Measurements from ENCODE around the gene CCDC178. TPM values are rescaled to one million over a fixed set of nuclear protein-coding genes. Genes with fewer than 3 reads are reported as not detected.

The CCDC178 gene
- total RNA-seq, 2 donors from 2014 or later = 0.22 to 0.29 TPM

DNA sequence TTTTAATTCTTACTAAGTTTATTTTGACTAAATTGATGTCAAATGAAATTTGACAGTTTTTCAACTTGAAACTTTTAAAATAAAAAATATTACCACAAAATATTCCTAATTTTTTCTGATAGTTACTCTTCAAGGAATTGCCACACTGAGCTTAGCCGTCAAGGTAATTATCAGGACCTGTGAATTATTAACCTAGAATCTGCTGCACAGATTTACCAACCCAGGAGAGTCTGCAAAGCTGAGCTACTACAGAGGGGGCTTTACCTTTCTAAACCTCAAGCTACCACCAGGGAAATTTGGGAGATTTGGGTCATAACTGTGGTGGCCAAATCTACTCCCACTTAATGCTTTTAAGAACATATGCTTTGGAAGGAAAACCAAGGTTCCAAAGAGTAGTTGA, 324.6 kb downstream of the CCDC178 start:
- Mint-ChIP-seq H3K36me3 (ENCODE audit: low read depth) (no peaks in the 10 kb centered on the region), H3K4me1 (peaks cover 7% of the 10 kb centered on the region), H3K4me3 (no peak overlapping the region), H3K27me3 (ENCODE audit: insufficient read depth) (peaks cover 1% of the 10 kb centered on the region), H3K27ac (no peak overlapping the region), H3K9me3 (no peaks in the 10 kb centered on the region)
- Histone ChIP-seq H3K9ac (ENCODE audit: extremely low read depth, low read length, poor library complexity, severe bottlenecking) (no peak overlapping the region), H3K9me3 (ENCODE audit: control insufficient read depth, low read length) (no peaks in the 10 kb centered on the region), H3K4me3 (ENCODE audit: low read length) (peak overlapping the region; percentile 3), H3K27ac (ENCODE audit: low read depth, low read length) (no peak overlapping the region), H3K4me1 (ENCODE audit: control insufficient read depth, insufficient read depth, low read length) (peaks cover 6% of the 10 kb centered on the region), H3K27me3 (ENCODE audit: control insufficient read depth, insufficient read depth, low read length, poor library complexity, severe bottlenecking) (no peaks in the 10 kb centered on the region), H3K36me3 (ENCODE audit: control insufficient read depth, insufficient read depth, low read length) (no peaks in the 10 kb centered on the region)
- TF ChIP-seq CTCF (conservative IDR thresholded peaks at IDR 0.05) = peak; percentile 37
- no peak for DNase-seq
- 78 to 81% methylated on average over 1 of the region's 1 CpG for WGBS, 2 experiments (ENCODE audit: insufficient coverage in 1 of 2, insufficient read length in 1 of 2)

- DNase-seq = no peak
- H3K27ac Mint-ChIP-seq = no peak overlapping the region
- peaks cover 6% of the 10 kb centered on the region for H3K4me1 ChIP-seq (ENCODE audit: control insufficient read depth, insufficient read depth, low read length)
- peaks cover 7% of the 10 kb centered on the region for H3K4me1 Mint-ChIP-seq
- H3K9me3 ChIP-seq (ENCODE audit: control insufficient read depth, low read length) = no peaks in the 10 kb centered on the region
- H3K36me3 Mint-ChIP-seq (ENCODE audit: low read depth) = no peaks in the 10 kb centered on the region
- no peak overlapping the region for H3K4me3 ChIP-seq (ENCODE audit: low read length)
- H3K36me3 ChIP-seq (ENCODE audit: control insufficient read depth, insufficient read depth, low read length) = no peaks in the 10 kb centered on the region
- H3K4me3 Mint-ChIP-seq = no peak overlapping the region
- H3K9ac ChIP-seq (ENCODE audit: extremely low read depth, low read length, poor library complexity, severe bottlenecking) = no peak overlapping the region
- 92 to 94% methylated on average over 6 to 7 of the region's 7 CpGs for WGBS, 2 experiments (ENCODE audit: insufficient coverage in 1 of 2, insufficient read length in 1 of 2)
- no peaks in the 10 kb centered on the region for H3K27me3 ChIP-seq (ENCODE audit: control insufficient read depth, insufficient read depth, low read length, poor library complexity, severe bottlenecking)
- peaks cover 1% of the 10 kb centered on the region for H3K27me3 Mint-ChIP-seq (ENCODE audit: insufficient read depth)
- no peak overlapping the region for H3K27ac ChIP-seq (ENCODE audit: low read depth, low read length)
- no peaks in the 10 kb centered on the region for H3K9me3 Mint-ChIP-seq
- no peak for TF ChIP-seq CTCF (conservative IDR thresholded peaks at IDR 0.05)
These were observed 325.0 kb downstream of the CCDC178 start for GRCh38 chr18:33115476-33115875.

DNA sequence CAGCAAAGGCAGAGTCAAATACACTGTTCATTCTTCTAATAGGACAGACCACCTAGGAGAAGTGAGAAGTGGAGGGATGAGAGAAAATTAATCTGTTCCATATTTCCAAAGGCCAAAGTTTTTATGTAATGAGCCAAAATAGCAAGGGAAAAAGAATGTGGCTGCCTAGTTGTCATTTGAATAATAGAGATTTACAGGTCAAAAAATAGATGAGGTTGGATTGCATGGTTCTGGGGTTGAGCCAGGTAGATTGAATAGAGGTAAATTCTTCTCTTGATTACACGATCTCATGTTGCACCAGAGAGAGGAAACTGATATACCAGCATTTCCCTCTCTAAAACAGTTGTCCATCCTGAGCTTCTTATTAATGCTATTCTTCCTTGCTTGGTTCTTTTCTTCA, 325.8 kb downstream of the CCDC178 start:
- peaks cover 1% of the 10 kb centered on the region for H3K27me3 Mint-ChIP-seq (ENCODE audit: insufficient read depth)

More for the DNA sequence above, 325.8 kb downstream of the CCDC178 start:
- TF ChIP-seq CTCF (conservative IDR thresholded peaks at IDR 0.05) = no peak
- no peak for DNase-seq
- no peak overlapping the region for H3K4me3 ChIP-seq (ENCODE audit: low read length)
- no peak overlapping the region for H3K9ac ChIP-seq (ENCODE audit: extremely low read depth, low read length, poor library complexity, severe bottlenecking)
- Mint-ChIP-seq H3K4me1 (peaks cover 7% of the 10 kb centered on the region), H3K9me3 (no peaks in the 10 kb centered on the region), H3K4me3 (no peak overlapping the region), H3K36me3 (ENCODE audit: low read depth) (no peaks in the 10 kb centered on the region), H3K27ac (no peak overlapping the region)
- H3K27me3 ChIP-seq (ENCODE audit: control insufficient read depth, insufficient read depth, low read length, poor library complexity, severe bottlenecking) = no peaks in the 10 kb centered on the region
- no peak overlapping the region for H3K27ac ChIP-seq (ENCODE audit: low read depth, low read length)
- H3K36me3 ChIP-seq (ENCODE audit: control insufficient read depth, insufficient read depth, low read length) = no peaks in the 10 kb centered on the region
- H3K4me1 ChIP-seq (ENCODE audit: control insufficient read depth, insufficient read depth, low read length) = peaks cover 6% of the 10 kb centered on the region
- 93 to 100% methylated on average over 1 of the region's 1 CpG for WGBS, 2 experiments (ENCODE audit: insufficient coverage in 1 of 2, insufficient read length in 1 of 2)
- no peaks in the 10 kb centered on the region for H3K9me3 ChIP-seq (ENCODE audit: control insufficient read depth, low read length)

Data from endodermal cell (in vitro differentiated cells).